A673 (cell line): ENCODE measurements around the gene ZBTB38. TPM values are rescaled to one million over a fixed set of nuclear protein-coding genes. Genes with fewer than 3 reads are reported as not detected.

Source experiments
- BruUV-seq: library from RNA; stranded (reverse); fragments of 400-500 nt; replicated peaks from 2 replicates; lab custom pipeline; 2021; lab: Mats Ljungman, UMichigan
- CTCF ChIA-PET: fragments of 300-600 bp; sonication (Branson Sonifier 250); formaldehyde crosslinking; loops from one replicate; lab custom pipeline; 2022; ENCODE audit warnings: antibody characterized with exemption; lab: Charles Lee
- POLR2A ChIA-PET: fragments of 300-600 bp; sonication (Branson Sonifier 250); formaldehyde crosslinking; loops from one replicate; lab custom pipeline; 2022; ENCODE audit warnings: antibody characterized with exemption; ENCODE audit not compliant: low non-redundant PET; lab: Charles Lee
- DNase-seq: peaks from one replicate; pipeline ENCODE4 v3.0.0-alpha.2; 2015; ENCODE audit warnings: low spot score
- H3K27ac ChIP-seq: fragments of 200-600 bp; sonication (generic); 2 replicates; pipeline ENCODE4 v1.5.1; 2016; ENCODE audit warnings: mixed run types, low read depth, mild to moderate bottlenecking, mixed read lengths, antibody characterized with exemption, low read length; ENCODE audit not compliant: poor library complexity, severe bottlenecking
- H3K27me3 ChIP-seq: fragments of 200-600 bp; sonication (generic); replicated peaks from 2 replicates; pipeline ENCODE4 v1.6.1; 2017; ENCODE audit warnings: mixed run types, low read depth, mild to moderate bottlenecking, mixed read lengths, antibody characterized with exemption, low read length; ENCODE audit not compliant: insufficient read depth, poor library complexity
- H3K36me3 ChIP-seq: fragments of 200-600 bp; sonication (generic); 2 replicates; pipeline ENCODE4 v1.6.1; 2016; ENCODE audit warnings: mixed run types, mild to moderate bottlenecking, mixed read lengths, antibody characterized with exemption, low read length; ENCODE audit not compliant: insufficient read depth, poor library complexity, severe bottlenecking
- H3K4me1 ChIP-seq: fragments of 200-600 bp; sonication (generic); 2 replicates; pipeline ENCODE4 v1.6.1; 2017; ENCODE audit warnings: mixed run types, mild to moderate bottlenecking, mixed read lengths, antibody characterized with exemption, low read length; ENCODE audit not compliant: insufficient read depth, poor library complexity, severe bottlenecking
- H3K4me3 ChIP-seq: fragments of 200-600 bp; sonication (generic); 2 replicates; pipeline ENCODE4 v1.5.1; 2016; ENCODE audit warnings: low read depth, mixed run types, mild to moderate bottlenecking, mixed read lengths, low read length; ENCODE audit not compliant: poor library complexity, severe bottlenecking
- H3K9me3 ChIP-seq: fragments of 200-600 bp; sonication (generic); 2 replicates; pipeline ENCODE4 v1.6.1; 2016; ENCODE audit warnings: mixed run types, low read depth, mild to moderate bottlenecking, mixed read lengths, antibody characterized with exemption, low read length; ENCODE audit not compliant: poor library complexity, severe bottlenecking
- CTCF ChIP-seq: fragments of 300-800, 200-600 bp; sonication (generic); conservative IDR thresholded peaks from 2 replicates; pipeline ENCODE4 v1.5.1; 2017; ENCODE audit warnings: low read depth, mild to moderate bottlenecking, antibody characterized with exemption, low read length, moderate library complexity, mixed read lengths
- EZH2 ChIP-seq: fragments of 200-600 bp; sonication (generic); IDR thresholded peaks from 2 replicates; pipeline ENCODE4 v1.6.1; 2017; ENCODE audit warnings: borderline replicate concordance, low read depth, mild to moderate bottlenecking, mixed read lengths, antibody characterized with exemption, low read length; ENCODE audit not compliant: poor library complexity, severe bottlenecking
- intact Hi-C: fragments of 100-400 bp; cut with micrococcal nuclease; formaldehyde crosslinking; loops from one replicate; pipeline ENCODE4 v1.10.0; 2022; ENCODE audit not compliant: unreplicated experiment
- total RNA-seq: library from RNA; stranded (reverse); gene quantifications from 2 replicates; pipeline ENCODE4 v1.2.3, GENCODE V29; 2021

Gene ZBTB38
- total RNA-seq, 1 experiment from 2014 or later, result 23.7 TPM

GRCh38 chr3:141356046-141356445 lies 12.3 kb upstream of the ZBTB38 start:
- POLR2A ChIA-PET, result no interaction called here
- no peak for DNase-seq
- intact Hi-C loops, result no loop called here
- no TSS peak for BruUV-seq
- H3K4me3 ChIP-seq, result no peak overlapping the region
- TF ChIP-seq EZH2, result no peak
- TF ChIP-seq CTCF, result no peak
- no peaks in the 10 kb centered on the region for H3K4me1 ChIP-seq
- CTCF ChIA-PET, result no interaction called here
- no peaks in the 10 kb centered on the region for H3K27me3 ChIP-seq
- no peak overlapping the region for H3K27ac ChIP-seq
- H3K36me3 ChIP-seq, result no peaks in the 10 kb centered on the region
- no peaks in the 10 kb centered on the region for H3K9me3 ChIP-seq

GRCh38 chr3:141360888-141361598 lies 7.3 kb upstream of the ZBTB38 start:
- TF ChIP-seq CTCF (peak; percentile 83), EZH2 (no peak)
- POLR2A ChIA-PET, result interaction anchor here (0.6 kb wide), 1 partner anchor 200 kb away, joined by 6 read pairs; no protein-coding TSS in a partner anchor
- no peaks in the 10 kb centered on the region for H3K27me3 ChIP-seq
- peak overlapping the region; percentile 15 for H3K4me3 ChIP-seq
- no peaks in the 10 kb centered on the region for H3K36me3 ChIP-seq
- H3K4me1 ChIP-seq, result no peaks in the 10 kb centered on the region
- H3K27ac ChIP-seq, result no peak overlapping the region
- no TSS peak for BruUV-seq
- CTCF ChIA-PET, result interaction anchor here (0.5 to 1.5 kb wide), 10 partner anchors 25 to 201 kb away, joined by 3 to 11 read pairs (median 5); no protein-coding TSS in a partner anchor
- H3K9me3 ChIP-seq, result no peaks in the 10 kb centered on the region
- intact Hi-C loops, result loop anchor here (1.0 to 10.0 kb wide), 2 partner anchors 94 to 204 kb away; no protein-coding TSS in a partner anchor
- DNase-seq, result peak; percentile 76

DNA sequence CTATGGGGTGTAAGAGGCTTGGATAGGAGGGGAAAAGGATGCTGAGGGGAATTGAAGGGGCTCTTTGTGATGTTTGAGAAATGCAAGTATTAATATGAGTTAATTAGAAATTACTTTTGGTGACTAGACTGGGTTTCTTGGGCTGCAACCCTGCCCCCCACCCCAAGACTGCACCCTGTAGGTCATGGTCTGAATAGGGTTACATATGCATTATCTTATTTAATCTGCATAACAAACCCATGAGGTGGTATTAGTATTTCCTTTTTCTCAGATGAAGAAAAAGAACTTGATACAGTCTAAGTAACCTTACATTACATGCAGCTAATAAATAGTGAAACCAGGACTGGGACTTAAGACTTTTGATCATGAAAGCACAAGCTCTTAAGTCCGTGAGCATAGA lies 5.6 kb upstream of the ZBTB38 start:
- ChIA-PET POLR2A (no interaction called here), CTCF (no interaction called here)
- no peak for DNase-seq
- intact Hi-C loops, result loop anchor here (10.0 kb wide), 1 partner anchor 202 kb away; no protein-coding TSS in a partner anchor
- Histone ChIP-seq H3K9me3 (no peaks in the 10 kb centered on the region), H3K36me3 (no peaks in the 10 kb centered on the region), H3K4me1 (no peaks in the 10 kb centered on the region), H3K27ac (no peak overlapping the region), H3K4me3 (no peak overlapping the region), H3K27me3 (no peaks in the 10 kb centered on the region)
- BruUV-seq, result no TSS peak
- TF ChIP-seq EZH2, result no peak
- no peak for TF ChIP-seq CTCF
